Keratinocyte (primary cell): ENCODE measurements around the gene DENND5A. TPM values are rescaled to one million over a fixed set of nuclear protein-coding genes. Genes with fewer than 3 reads are reported as not detected.

ENCODE experiments used
- DNase-seq: peaks from one replicate; pipeline ENCODE4 v3.0.0-alpha.2; 2011; ENCODE audit warnings: low read depth, missing footprints, low spot score
- FAIRE-seq: peaks from 2 replicates; lab custom pipeline; 2011; peaks lifted over from hg19 to GRCh38; lab: Jason Lieb, UNC
- H2AFZ ChIP-seq: 2 replicates; pipeline ENCODE4 v1.6.0; 2012; ENCODE audit warnings: low read length, control low read depth, inconsistent platforms; ENCODE audit not compliant: control insufficient read depth
- H3K27ac ChIP-seq: 2 replicates; pipeline ENCODE4 v1.5.1; 2011; ENCODE audit warnings: low read length; ENCODE audit not compliant: control insufficient read depth, insufficient read depth
- H3K27me3 ChIP-seq: 3 replicates; pipeline ENCODE4 v1.6.0; 2011; ENCODE audit warnings: low read length; ENCODE audit not compliant: control insufficient read depth, insufficient read depth; ENCODE audit errors: extremely low read depth
- H3K36me3 ChIP-seq, 2 experiments: 2 replicates in 1 of 2; 3 replicates in 1 of 2; pipeline ENCODE4 v1.5.1; 2011; ENCODE audit warnings: low read length in 2 of 2, mild to moderate bottlenecking in 1 of 2; ENCODE audit not compliant: control insufficient read depth in 2 of 2, insufficient read depth in 2 of 2; ENCODE audit errors: extremely low read depth in 1 of 2
- H3K4me1 ChIP-seq: 3 replicates; pipeline ENCODE4 v1.5.1; 2011; ENCODE audit warnings: low read length; ENCODE audit not compliant: control insufficient read depth, insufficient read depth; ENCODE audit errors: extremely low read depth
- H3K4me2 ChIP-seq: 3 replicates; pipeline ENCODE4 v1.6.0; 2011; ENCODE audit warnings: low read depth, low read length; ENCODE audit not compliant: control insufficient read depth, insufficient read depth; ENCODE audit errors: extremely low read depth
- H3K4me3 ChIP-seq, 3 experiments: fragments of 200-600 bp in 1 of 3; sonication (generic) in 1 of 3; 2 replicates in 2 of 3; 3 replicates in 1 of 3; pipeline ENCODE4 v1.5.1; 2011 to 2016; ENCODE audit warnings: low read length in 3 of 3, mild to moderate bottlenecking in 3 of 3, control low read depth in 2 of 3, inconsistent platforms in 1 of 3, low read depth in 1 of 3, mixed read lengths in 1 of 3, mixed run types in 1 of 3, moderate library complexity in 1 of 3; ENCODE audit not compliant: control insufficient read depth in 2 of 3, insufficient read depth in 2 of 3; ENCODE audit errors: extremely low read depth in 1 of 3
- H3K79me2 ChIP-seq: 2 replicates; pipeline ENCODE4 v1.6.0; 2012; ENCODE audit warnings: low read length; ENCODE audit not compliant: control insufficient read depth, insufficient read depth
- H3K9ac ChIP-seq: 3 replicates; pipeline ENCODE4 v1.6.0; 2011; ENCODE audit warnings: low read length; ENCODE audit not compliant: control insufficient read depth, insufficient read depth; ENCODE audit errors: extremely low read depth
- H3K9me1 ChIP-seq: 3 replicates; pipeline ENCODE4 v1.6.0; 2011; ENCODE audit warnings: low read length; ENCODE audit not compliant: control insufficient read depth, insufficient read depth; ENCODE audit errors: extremely low read depth
- H3K9me3 ChIP-seq: 2 replicates; pipeline ENCODE4 v1.5.1; 2012; ENCODE audit warnings: low read depth, low read length; ENCODE audit not compliant: control insufficient read depth
- H4K20me1 ChIP-seq: 3 replicates; pipeline ENCODE4 v1.6.0; 2011; ENCODE audit warnings: low read length; ENCODE audit not compliant: control insufficient read depth, insufficient read depth; ENCODE audit errors: extremely low read depth
- EZH2 ChIP-seq: IDR thresholded peaks from one replicate; pipeline ENCODE4 v1.6.1; 2012; ENCODE audit warnings: inconsistent platforms, mild to moderate bottlenecking, low read length, moderate library complexity
- dilution Hi-C: fragments of 300-500 bp; cut with MboI; formaldehyde crosslinking; loops from one replicate; pipeline ENCODE4 v1.7.0; 2020; ENCODE audit warnings: low sequenced_read_pairs; ENCODE audit not compliant: extremely low pct_ligation_motif_present
- polyA plus RNA-seq, 5 experiments: library from polyadenylated mRNA; depleted of rRNA in 3 of 5; stranded (reverse) in 3 of 5; stranded (forward) in 1 of 5; unstranded in 1 of 5; fragments of >200 nt; gene quantifications; 1 replicate in 1 of 5; 2 replicates in 3 of 5; 3 replicates in 1 of 5; pipeline versions ENCODE4 v1.2.1 to v1.2.3, GENCODE V29; 2011 to 2012; ENCODE audit warnings: missing spikeins in 2 of 5, low read depth in 1 of 5, low replicate concordance in 1 of 5
- TF ChIP-seq, protein P1 (sequence below), 3 experiments: IDR thresholded peaks in 1 of 3; conservative IDR thresholded peaks in 1 of 3; optimal IDR thresholded peaks in 1 of 3; 2 replicates in 2 of 3; 3 replicates in 1 of 3; pipeline versions ENCODE3 to v1.5.1; 2011; ENCODE audit warnings: low read length in 3 of 3, mild to moderate bottlenecking in 3 of 3, moderate library complexity in 2 of 3, control low read depth in 1 of 3, inconsistent platforms in 1 of 3; ENCODE audit not compliant: insufficient read depth in 2 of 3; ENCODE audit errors: extremely low read depth in 1 of 3

DENND5A gene
- polyA plus RNA-seq, 1 donor (not counting 4 experiments of a cell fraction or from before 2014, with no cell fraction given): 49.1 TPM

DNA sequence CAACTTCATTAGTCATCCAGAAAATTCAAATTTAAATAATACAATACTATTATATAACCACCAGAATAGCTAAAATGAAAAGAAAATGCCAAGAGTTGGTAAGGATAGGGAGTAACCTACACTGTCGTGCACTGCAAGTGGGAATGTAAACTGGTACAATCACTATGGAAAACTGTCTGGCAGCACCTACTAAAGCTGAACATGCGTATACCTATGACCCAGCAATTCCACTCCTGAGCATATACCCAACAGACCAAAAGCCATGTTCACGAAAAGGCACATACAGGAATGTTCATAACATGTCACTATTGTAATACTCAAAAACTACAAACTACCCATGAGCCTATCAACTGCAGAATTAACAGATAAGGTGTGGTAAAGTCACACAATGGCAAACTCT, 32.7 kb downstream of the DENND5A start:
- FAIRE-seq (no peak), DNase-seq (no peak)
- peaks cover 3% of the 10 kb centered on the region for H3K9me1 ChIP-seq
- dilution Hi-C loops: no loop called here
- H3K79me2 ChIP-seq: peaks cover 37% of the 10 kb centered on the region
- no peak overlapping the region for H3K4me3 ChIP-seq
- no peaks in the 10 kb centered on the region for H4K20me1 ChIP-seq
- no peaks in the 10 kb centered on the region for H3K27me3 ChIP-seq
- H3K27ac ChIP-seq: no peak overlapping the region
- H2AFZ ChIP-seq: no peak overlapping the region
- no peaks in the 10 kb centered on the region for H3K9me3 ChIP-seq
- no peak overlapping the region for H3K4me2 ChIP-seq
- H3K4me1 ChIP-seq: no peaks in the 10 kb centered on the region
- no peaks in the 10 kb centered on the region for H3K36me3 ChIP-seq
- TF ChIP-seq, protein P1, sequence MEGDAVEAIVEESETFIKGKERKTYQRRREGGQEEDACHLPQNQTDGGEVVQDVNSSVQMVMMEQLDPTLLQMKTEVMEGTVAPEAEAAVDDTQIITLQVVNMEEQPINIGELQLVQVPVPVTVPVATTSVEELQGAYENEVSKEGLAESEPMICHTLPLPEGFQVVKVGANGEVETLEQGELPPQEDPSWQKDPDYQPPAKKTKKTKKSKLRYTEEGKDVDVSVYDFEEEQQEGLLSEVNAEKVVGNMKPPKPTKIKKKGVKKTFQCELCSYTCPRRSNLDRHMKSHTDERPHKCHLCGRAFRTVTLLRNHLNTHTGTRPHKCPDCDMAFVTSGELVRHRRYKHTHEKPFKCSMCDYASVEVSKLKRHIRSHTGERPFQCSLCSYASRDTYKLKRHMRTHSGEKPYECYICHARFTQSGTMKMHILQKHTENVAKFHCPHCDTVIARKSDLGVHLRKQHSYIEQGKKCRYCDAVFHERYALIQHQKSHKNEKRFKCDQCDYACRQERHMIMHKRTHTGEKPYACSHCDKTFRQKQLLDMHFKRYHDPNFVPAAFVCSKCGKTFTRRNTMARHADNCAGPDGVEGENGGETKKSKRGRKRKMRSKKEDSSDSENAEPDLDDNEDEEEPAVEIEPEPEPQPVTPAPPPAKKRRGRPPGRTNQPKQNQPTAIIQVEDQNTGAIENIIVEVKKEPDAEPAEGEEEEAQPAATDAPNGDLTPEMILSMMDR (optimal IDR thresholded peaks at IDR 0.05 in 1 of 3, IDR thresholded peaks at IDR 0.05 in 1 of 3, conservative IDR thresholded peaks at IDR 0.05 in 1 of 3; ENCODE audit: extremely low read depth in 1 of 3, insufficient read depth in 2 of 3, low read length in 3 of 3): no peak
- H3K9ac ChIP-seq: no peak overlapping the region

DNA sequence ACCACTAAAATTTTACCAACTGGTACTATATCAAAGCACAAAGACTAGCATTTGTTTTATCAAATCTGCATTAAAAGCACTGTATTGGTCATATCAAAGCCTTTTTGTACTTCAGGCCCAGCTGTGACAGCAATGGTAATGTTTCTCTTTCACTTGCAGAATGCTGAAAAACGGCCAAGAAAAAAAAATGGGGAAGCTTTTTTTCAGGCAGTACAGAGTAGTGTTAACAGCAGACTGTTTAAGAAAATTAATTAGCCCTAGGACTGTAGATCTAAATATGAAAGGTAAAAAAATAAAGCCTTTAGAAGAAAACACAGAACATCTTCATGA, 33.3 kb downstream of the DENND5A start:
- Histone ChIP-seq H3K36me3 (no peaks in the 10 kb centered on the region), H3K79me2 (peaks cover 41% of the 10 kb centered on the region), H4K20me1 (no peaks in the 10 kb centered on the region), H3K4me1 (no peaks in the 10 kb centered on the region), H3K9me1 (peaks cover 3% of the 10 kb centered on the region), H3K4me2 (no peak overlapping the region), H3K9me3 (no peaks in the 10 kb centered on the region), H3K27me3 (no peaks in the 10 kb centered on the region), H3K27ac (no peak overlapping the region), H2AFZ (no peak overlapping the region), H3K9ac (no peak overlapping the region), H3K4me3 (no peak overlapping the region)
- no peak for TF ChIP-seq EZH2
- TF ChIP-seq, protein P1 (optimal IDR thresholded peaks at IDR 0.05 in 1 of 3, IDR thresholded peaks at IDR 0.05 in 1 of 3, conservative IDR thresholded peaks at IDR 0.05 in 1 of 3; ENCODE audit: extremely low read depth in 1 of 3, insufficient read depth in 2 of 3, low read length in 3 of 3): no peak
- DNase-seq (no peak), FAIRE-seq (no peak)
- dilution Hi-C loops: no loop called here
